ENCODE measurements around the gene VPS45. TPM values are rescaled to one million over a fixed set of nuclear protein-coding genes. Genes with fewer than 3 reads are reported as not detected.

VPS45 gene
- polyA plus RNA-seq, 1 donor from 2014 or later, result 174 TPM

- H3K27me3 ChIP-seq (ENCODE audit: insufficient read depth, low read depth, low read length), result no peaks in the 10 kb centered on the region
- H3K9ac ChIP-seq (ENCODE audit: low read length), result no peak overlapping the region
- H3K9me2 ChIP-seq (ENCODE audit: insufficient read depth, low read length), result no peaks in the 10 kb centered on the region
- H3K27ac ChIP-seq (ENCODE audit: low read length), result no peak overlapping the region
- peaks cover 2% of the 10 kb centered on the region for H3K79me2 ChIP-seq (replicated peaks; ENCODE audit: insufficient read depth, low read length)
- H4K20me1 ChIP-seq (ENCODE audit: insufficient read depth), result no peaks in the 10 kb centered on the region
- H3F3A ChIP-seq (ENCODE audit: insufficient read depth, low read length, poor library complexity, severe bottlenecking), result no peaks in the 10 kb centered on the region
- H3K4me3 ChIP-seq (ENCODE audit: low read length), result no peak overlapping the region
- H3K36me3 ChIP-seq (ENCODE audit: insufficient read depth, low read length), result no peaks in the 10 kb centered on the region
- H3K9me3 ChIP-seq (ENCODE audit: low read length), result no peaks in the 10 kb centered on the region
- TF ChIP-seq, protein P1, sequence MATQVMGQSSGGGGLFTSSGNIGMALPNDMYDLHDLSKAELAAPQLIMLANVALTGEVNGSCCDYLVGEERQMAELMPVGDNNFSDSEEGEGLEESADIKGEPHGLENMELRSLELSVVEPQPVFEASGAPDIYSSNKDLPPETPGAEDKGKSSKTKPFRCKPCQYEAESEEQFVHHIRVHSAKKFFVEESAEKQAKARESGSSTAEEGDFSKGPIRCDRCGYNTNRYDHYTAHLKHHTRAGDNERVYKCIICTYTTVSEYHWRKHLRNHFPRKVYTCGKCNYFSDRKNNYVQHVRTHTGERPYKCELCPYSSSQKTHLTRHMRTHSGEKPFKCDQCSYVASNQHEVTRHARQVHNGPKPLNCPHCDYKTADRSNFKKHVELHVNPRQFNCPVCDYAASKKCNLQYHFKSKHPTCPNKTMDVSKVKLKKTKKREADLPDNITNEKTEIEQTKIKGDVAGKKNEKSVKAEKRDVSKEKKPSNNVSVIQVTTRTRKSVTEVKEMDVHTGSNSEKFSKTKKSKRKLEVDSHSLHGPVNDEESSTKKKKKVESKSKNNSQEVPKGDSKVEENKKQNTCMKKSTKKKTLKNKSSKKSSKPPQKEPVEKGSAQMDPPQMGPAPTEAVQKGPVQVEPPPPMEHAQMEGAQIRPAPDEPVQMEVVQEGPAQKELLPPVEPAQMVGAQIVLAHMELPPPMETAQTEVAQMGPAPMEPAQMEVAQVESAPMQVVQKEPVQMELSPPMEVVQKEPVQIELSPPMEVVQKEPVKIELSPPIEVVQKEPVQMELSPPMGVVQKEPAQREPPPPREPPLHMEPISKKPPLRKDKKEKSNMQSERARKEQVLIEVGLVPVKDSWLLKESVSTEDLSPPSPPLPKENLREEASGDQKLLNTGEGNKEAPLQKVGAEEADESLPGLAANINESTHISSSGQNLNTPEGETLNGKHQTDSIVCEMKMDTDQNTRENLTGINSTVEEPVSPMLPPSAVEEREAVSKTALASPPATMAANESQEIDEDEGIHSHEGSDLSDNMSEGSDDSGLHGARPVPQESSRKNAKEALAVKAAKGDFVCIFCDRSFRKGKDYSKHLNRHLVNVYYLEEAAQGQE (IDR thresholded peaks at IDR 0.05; ENCODE audit: borderline replicate concordance), result no peak
- TF ChIP-seq EZH2 (IDR thresholded peaks at IDR 0.05; ENCODE audit: borderline replicate concordance, insufficient read depth, low read length, poor library complexity, severe bottlenecking) (no peak), CTCF (IDR thresholded peaks at IDR 0.05; ENCODE audit: poor library complexity, severe bottlenecking) (no peak), RAD21 (conservative IDR thresholded peaks at IDR 0.05) (no peak), SMC3 (conservative IDR thresholded peaks at IDR 0.05; ENCODE audit: poor library complexity) (no peak), MXI1 (conservative IDR thresholded peaks at IDR 0.05; ENCODE audit: poor library complexity, severe bottlenecking) (no peak), TAF1 (IDR thresholded peaks at IDR 0.05; ENCODE audit: low read depth) (no peak), EP300 (conservative IDR thresholded peaks at IDR 0.05; ENCODE audit: poor library complexity, severe bottlenecking) (no peak), POLR2AphosphoS5 (IDR thresholded peaks at IDR 0.05) (no peak)
- no peak overlapping the region for H3K4me2 ChIP-seq (ENCODE audit: low read length)
- H2AFZ ChIP-seq (ENCODE audit: low read depth, low read length), result no peak overlapping the region
These were observed 7.3 kb upstream of the VPS45 start for GRCh38 chr1:150060260-150060659.

- Histone ChIP-seq H3K4me2 (ENCODE audit: low read length) (no peak overlapping the region), H3K27me3 (ENCODE audit: insufficient read depth, low read depth, low read length) (no peaks in the 10 kb centered on the region), H3K4me3 (ENCODE audit: low read length) (no peak overlapping the region), H3K9me3 (ENCODE audit: low read length) (no peaks in the 10 kb centered on the region), H3K79me2 (replicated peaks; ENCODE audit: insufficient read depth, low read length) (peaks cover 16% of the 10 kb centered on the region), H3K9me2 (ENCODE audit: insufficient read depth, low read length) (no peaks in the 10 kb centered on the region), H2AFZ (ENCODE audit: low read depth, low read length) (no peak overlapping the region), H3K27ac (ENCODE audit: low read length) (no peak overlapping the region), H3K36me3 (ENCODE audit: insufficient read depth, low read length) (no peaks in the 10 kb centered on the region), H4K20me1 (ENCODE audit: insufficient read depth) (no peaks in the 10 kb centered on the region), H3F3A (ENCODE audit: insufficient read depth, low read length, poor library complexity, severe bottlenecking) (no peaks in the 10 kb centered on the region), H3K9ac (ENCODE audit: low read length) (no peak overlapping the region)
- TF ChIP-seq TAF1 (IDR thresholded peaks at IDR 0.05; ENCODE audit: low read depth), result no peak
- TF ChIP-seq POLR2AphosphoS5 (IDR thresholded peaks at IDR 0.05), result no peak
- no peak for TF ChIP-seq CTCF (IDR thresholded peaks at IDR 0.05; ENCODE audit: poor library complexity, severe bottlenecking)
- no peak for TF ChIP-seq RAD21 (conservative IDR thresholded peaks at IDR 0.05)
- no peak for TF ChIP-seq EP300 (conservative IDR thresholded peaks at IDR 0.05; ENCODE audit: poor library complexity, severe bottlenecking)
- TF ChIP-seq SMC3 (conservative IDR thresholded peaks at IDR 0.05; ENCODE audit: poor library complexity), result no peak
- no peak for TF ChIP-seq MXI1 (conservative IDR thresholded peaks at IDR 0.05; ENCODE audit: poor library complexity, severe bottlenecking)
- no peak for TF ChIP-seq EZH2 (IDR thresholded peaks at IDR 0.05; ENCODE audit: borderline replicate concordance, insufficient read depth, low read length, poor library complexity, severe bottlenecking)
- TF ChIP-seq, protein P1 (IDR thresholded peaks at IDR 0.05; ENCODE audit: borderline replicate concordance), result no peak
These were observed 5.9 kb upstream of the VPS45 start for GRCh38 chr1:150061632-150062101.

Data from neural cell (in vitro differentiated cells).